ENCODE data around the gene ZC3HAV1L.
A peak's percentile ranks its signal among the peaks of the same experiment; 100 is the strongest.

The ZC3HAV1L gene

GRCh38 chr7:139075871-139076686 lies 40.2 kb upstream of the ZC3HAV1L start:
- no peak for TF ChIP-seq TCF4 (CRISPR knock-in tag; IDR thresholded peaks at IDR 0.05; ENCODE audit: borderline replicate concordance)
- no peak for TF ChIP-seq TOX (CRISPR knock-in tag; IDR thresholded peaks at IDR 0.05; ENCODE audit: borderline replicate concordance)
- TF ChIP-seq SNAI2 (CRISPR knock-in tag; IDR thresholded peaks at IDR 0.05) = no peak
- TF ChIP-seq GLIS3 (CRISPR knock-in tag; IDR thresholded peaks at IDR 0.05) = no peak
- no peak for TF ChIP-seq RARB (CRISPR knock-in tag; IDR thresholded peaks at IDR 0.05)
- TF ChIP-seq POU6F1 (CRISPR knock-in tag; IDR thresholded peaks at IDR 0.05; ENCODE audit: borderline replicate concordance, low read depth) = no peak
- TF ChIP-seq TSHZ2 (CRISPR knock-in tag; IDR thresholded peaks at IDR 0.05) = no peak
- no peak for TF ChIP-seq ZFP30 (CRISPR knock-in tag; IDR thresholded peaks at IDR 0.05)
- no peak for TF ChIP-seq ARNTL (CRISPR knock-in tag; IDR thresholded peaks at IDR 0.05; ENCODE audit: borderline replicate concordance, low read depth)
- no peak for TF ChIP-seq OSR1 (CRISPR knock-in tag; IDR thresholded peaks at IDR 0.05)
- no peak for TF ChIP-seq ZC3H10 (CRISPR knock-in tag; IDR thresholded peaks at IDR 0.05)
- TF ChIP-seq ZNF565 (CRISPR knock-in tag; conservative IDR thresholded peaks at IDR 0.05; ENCODE audit: low read depth) = no peak
- no peak for TF ChIP-seq PPARA (CRISPR knock-in tag; IDR thresholded peaks at IDR 0.05; ENCODE audit: borderline replicate concordance)
- no peak for TF ChIP-seq CSDC2 (CRISPR knock-in tag; IDR thresholded peaks at IDR 0.05)
- TF ChIP-seq, protein P1, sequence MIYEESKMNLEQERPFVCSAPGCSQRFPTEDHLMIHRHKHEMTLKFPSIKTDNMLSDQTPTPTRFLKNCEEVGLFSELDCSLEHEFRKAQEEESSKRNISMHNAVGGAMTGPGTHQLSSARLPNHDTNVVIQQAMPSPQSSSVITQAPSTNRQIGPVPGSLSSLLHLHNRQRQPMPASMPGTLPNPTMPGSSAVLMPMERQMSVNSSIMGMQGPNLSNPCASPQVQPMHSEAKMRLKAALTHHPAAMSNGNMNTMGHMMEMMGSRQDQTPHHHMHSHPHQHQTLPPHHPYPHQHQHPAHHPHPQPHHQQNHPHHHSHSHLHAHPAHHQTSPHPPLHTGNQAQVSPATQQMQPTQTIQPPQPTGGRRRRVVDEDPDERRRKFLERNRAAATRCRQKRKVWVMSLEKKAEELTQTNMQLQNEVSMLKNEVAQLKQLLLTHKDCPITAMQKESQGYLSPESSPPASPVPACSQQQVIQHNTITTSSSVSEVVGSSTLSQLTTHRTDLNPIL (CRISPR knock-in tag; IDR thresholded peaks at IDR 0.05; ENCODE audit: low read depth) = no peak
- no peak for TF ChIP-seq PATZ1 (CRISPR knock-in tag; IDR thresholded peaks at IDR 0.05; ENCODE audit: borderline replicate concordance)

GRCh38 chr7:139075031-139075652 lies 39.3 kb upstream of the ZC3HAV1L start:
- peak; percentile 97 for ATAC-seq
- no peak for TF ChIP-seq PPARA (CRISPR knock-in tag; IDR thresholded peaks at IDR 0.05; ENCODE audit: borderline replicate concordance)
- TF ChIP-seq ZNF8 (CRISPR knock-in tag; IDR thresholded peaks at IDR 0.05) = 0 out of 2 replicates have a peak, but pooled peaks have one; percentile 9

More at GRCh38 chr7:139075871-139076686, 40.2 kb upstream of the ZC3HAV1L start:
- no peak for ATAC-seq

- TF ChIP-seq TCF4 (CRISPR knock-in tag; IDR thresholded peaks at IDR 0.05; ENCODE audit: borderline replicate concordance) (no peak), ZFP30 (CRISPR knock-in tag; IDR thresholded peaks at IDR 0.05) (no peak), RARB (CRISPR knock-in tag; IDR thresholded peaks at IDR 0.05) (no peak), CSDC2 (CRISPR knock-in tag; IDR thresholded peaks at IDR 0.05) (no peak), ESRRG (CRISPR knock-in tag; IDR thresholded peaks at IDR 0.05) (no peak), ZNF565 (CRISPR knock-in tag; conservative IDR thresholded peaks at IDR 0.05; ENCODE audit: low read depth) (no peak), ZFP3 (CRISPR knock-in tag; IDR thresholded peaks at IDR 0.05) (no peak), ZC3H10 (CRISPR knock-in tag; IDR thresholded peaks at IDR 0.05) (no peak), PATZ1 (CRISPR knock-in tag; IDR thresholded peaks at IDR 0.05; ENCODE audit: borderline replicate concordance) (no peak), BACH2 (CRISPR knock-in tag; IDR thresholded peaks at IDR 0.05; ENCODE audit: borderline replicate concordance) (no peak), GLIS3 (CRISPR knock-in tag; IDR thresholded peaks at IDR 0.05) (no peak)
- TF ChIP-seq, protein P2, sequence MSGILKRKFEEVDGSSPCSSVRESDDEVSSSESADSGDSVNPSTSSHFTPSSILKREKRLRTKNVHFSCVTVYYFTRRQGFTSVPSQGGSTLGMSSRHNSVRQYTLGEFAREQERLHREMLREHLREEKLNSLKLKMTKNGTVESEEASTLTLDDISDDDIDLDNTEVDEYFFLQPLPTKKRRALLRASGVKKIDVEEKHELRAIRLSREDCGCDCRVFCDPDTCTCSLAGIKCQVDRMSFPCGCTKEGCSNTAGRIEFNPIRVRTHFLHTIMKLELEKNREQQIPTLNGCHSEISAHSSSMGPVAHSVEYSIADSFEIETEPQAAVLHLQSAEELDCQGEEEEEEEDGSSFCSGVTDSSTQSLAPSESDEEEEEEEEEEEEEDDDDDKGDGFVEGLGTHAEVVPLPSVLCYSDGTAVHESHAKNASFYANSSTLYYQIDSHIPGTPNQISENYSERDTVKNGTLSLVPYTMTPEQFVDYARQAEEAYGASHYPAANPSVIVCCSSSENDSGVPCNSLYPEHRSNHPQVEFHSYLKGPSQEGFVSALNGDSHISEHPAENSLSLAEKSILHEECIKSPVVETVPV (CRISPR knock-in tag; IDR thresholded peaks at IDR 0.05) = no peak
- ATAC-seq = no peak
Observed at GRCh38 chr7:139072796-139073195, 37.0 kb upstream of the ZC3HAV1L start.
